ENCODE data around the gene MAL. TPM values are rescaled to one million over a fixed set of nuclear protein-coding genes. Genes with fewer than 3 reads are reported as not detected.

Gene MAL
- total and polyA plus RNA-seq, 2 of the 8 experiments (the other 6 are each of a cell fraction or from before 2014, with no cell fraction given), result not detected

- Histone ChIP-seq H2BK20ac (ENCODE audit: low read length) (no peak overlapping the region), H3K36me3 (ENCODE audit: control insufficient read depth in 2 of 4, insufficient read depth in 4 of 4, low read length in 3 of 4) (no peaks in the 10 kb centered on the region), H3K23ac (ENCODE audit: insufficient read length) (no peak overlapping the region), H3K23me2 (ENCODE audit: low read depth, low read length) (no peaks in the 10 kb centered on the region), H3K27ac (ENCODE audit: low read depth, low read length) (no peak overlapping the region), H2BK15ac (ENCODE audit: low read length) (no peak overlapping the region), H2AFZ (ENCODE audit: low read length) (no peak overlapping the region), H3K9me3 (ENCODE audit: insufficient read depth in 2 of 2, low read depth in 1 of 2, low read length in 1 of 2) (peaks cover 71 to 92% of the 10 kb centered on the region in 2 experiments), H4K8ac (ENCODE audit: extremely low read depth, insufficient read depth, low read length) (no peak overlapping the region), H3K4ac (replicated peaks; ENCODE audit: insufficient read length, low read depth, low read length) (no peak overlapping the region), H3K79me1 (ENCODE audit: low read depth, low read length) (no peaks in the 10 kb centered on the region), H2BK12ac (ENCODE audit: low read depth, low read length) (no peak overlapping the region), H2AK5ac (ENCODE audit: low read depth, low read length) (no peak overlapping the region), H3K4me2 (ENCODE audit: insufficient read depth in 1 of 2, low read depth in 2 of 2, low read length in 2 of 2) (no peak overlapping the region), H4K20me1 (replicated peaks in 1 of 2; ENCODE audit: control insufficient read depth in 1 of 2, insufficient read depth in 2 of 2, low read length in 2 of 2) (no peaks in the 10 kb centered on the region), H3K14ac (ENCODE audit: insufficient read length) (no peak overlapping the region), H4K91ac (replicated peaks; ENCODE audit: insufficient read length, low read length) (no peak overlapping the region), H2BK120ac (replicated peaks; ENCODE audit: low read depth, low read length) (no peak overlapping the region), H3K4me3 (ENCODE audit: extremely low read depth in 1 of 4, insufficient read depth in 2 of 4, low read depth in 3 of 4, low read length in 4 of 4) (no peak overlapping the region), H2BK5ac (ENCODE audit: low read depth, low read length) (no peak overlapping the region), H3K56ac (replicated peaks; ENCODE audit: insufficient read length, low read depth, low read length) (no peak overlapping the region), H3K18ac (ENCODE audit: extremely low read depth, low read length) (no peak overlapping the region), H3K9ac (replicated peaks in 1 of 4; ENCODE audit: extremely low read depth in 1 of 4, low read depth in 3 of 4, low read length in 3 of 4) (no peak overlapping the region), H3K27me3 (replicated peaks in 1 of 4; ENCODE audit: control insufficient read depth in 3 of 4, extremely low read depth in 1 of 4, insufficient read depth in 3 of 4, low read length in 3 of 4) (no peaks in the 10 kb centered on the region; a peak in 1 of 7 replicates), H4K5ac (ENCODE audit: insufficient read length, low read depth, low read length) (no peak overlapping the region), H3K4me1 (replicated peaks in 1 of 4; ENCODE audit: control insufficient read depth in 3 of 4, insufficient read depth in 4 of 4, low read length in 3 of 4) (no peaks in the 10 kb centered on the region), H3K79me2 (ENCODE audit: control insufficient read depth in 1 of 2, insufficient read depth in 2 of 2, low read length in 2 of 2) (no peaks in the 10 kb centered on the region)
- WGBS, 2 experiments (ENCODE audit: extremely low coverage in 1 of 2, insufficient coverage in 1 of 2, insufficient read length in 1 of 2, insufficient replicate concordance in 2 of 2, low coverage in 1 of 2, low lambda C conversion rate in 2 of 2, missing lambda C conversion rate in 1 of 2), result 81% methylated on average over 5 of the region's 5 CpGs; no CpG with 5 or more reads in 1 of the 2 experiments
- ChIA-PET POLR2A (ENCODE audit: partially characterized antibody) (no interaction called here), CTCF (ENCODE audit: partially characterized antibody) (interaction anchor here (0.7 to 1.6 kb wide), 2 partner anchors 14 to 17 kb away, joined by 3 to 4 read pairs; no protein-coding TSS in a partner anchor)
- DNase-seq (ENCODE audit: low read depth in 1 of 2, low spot score in 2 of 2), result no peak
- no peak for FAIRE-seq
- TF ChIP-seq CTBP2 (IDR thresholded peaks at IDR 0.05; ENCODE audit: borderline replicate concordance, insufficient read depth, insufficient read length, low read length) (no peak), SP2 (IDR thresholded peaks at IDR 0.05; ENCODE audit: low read length) (no peak), ATF3 (IDR thresholded peaks at IDR 0.05; ENCODE audit: insufficient read depth, low read depth, low read length) (no peak), BACH1 (IDR thresholded peaks at IDR 0.05; ENCODE audit: low read length) (no peak), BCL11A (IDR thresholded peaks at IDR 0.05; ENCODE audit: low read depth in 2 of 2, low read length in 2 of 2) (no peak), RBBP5 (IDR thresholded peaks at IDR 0.05; ENCODE audit: borderline replicate concordance, low read depth, low read length) (no peak), SP1 (IDR thresholded peaks at IDR 0.05; ENCODE audit: low read depth, low read length) (no peak), TAF7 (optimal IDR thresholded peaks at IDR 0.05; ENCODE audit: borderline replicate concordance, low read depth, low read length) (no peak), CREB1 (IDR thresholded peaks at IDR 0.05) (no peak), USF2 (IDR thresholded peaks at IDR 0.05; ENCODE audit: low read length) (no peak), SRF (IDR thresholded peaks at IDR 0.05; ENCODE audit: low read depth, low read length) (no peak), TAF1 (IDR thresholded peaks at IDR 0.05; ENCODE audit: low read depth, low read length) (no peak)
- TF ChIP-seq, protein P1, sequence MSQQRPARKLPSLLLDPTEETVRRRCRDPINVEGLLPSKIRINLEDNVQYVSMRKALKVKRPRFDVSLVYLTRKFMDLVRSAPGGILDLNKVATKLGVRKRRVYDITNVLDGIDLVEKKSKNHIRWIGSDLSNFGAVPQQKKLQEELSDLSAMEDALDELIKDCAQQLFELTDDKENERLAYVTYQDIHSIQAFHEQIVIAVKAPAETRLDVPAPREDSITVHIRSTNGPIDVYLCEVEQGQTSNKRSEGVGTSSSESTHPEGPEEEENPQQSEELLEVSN (IDR thresholded peaks at IDR 0.05), result no peak
These were observed 39.9 kb upstream of the MAL start for GRCh38 chr2:94985636-94986035.

Measured in H1 (cell line).